ENCODE measurements around the gene NAALADL2. TPM values are rescaled to one million over a fixed set of nuclear protein-coding genes. Genes with fewer than 3 reads are reported as not detected.

NAALADL2 gene
- total RNA-seq, 1 donor from 2014 or later, result 2.9 TPM

GRCh38 chr3:175214216-175214615, 355.1 kb downstream of the NAALADL2 start:
- H3K27me3 ChIP-seq (ENCODE audit: control insufficient read depth, insufficient read depth, low read length), result no peaks in the 10 kb centered on the region
- H3K36me3 ChIP-seq (ENCODE audit: control insufficient read depth, insufficient read depth, low read length), result no peaks in the 10 kb centered on the region
- no peak for TF ChIP-seq CTCF (IDR thresholded peaks at IDR 0.05; ENCODE audit: insufficient read depth, low read length, poor library complexity, severe bottlenecking)
- no peak for DNase-seq (ENCODE audit: low read depth)
- no peak overlapping the region for H3K4me3 ChIP-seq (ENCODE audit: low read depth, low read length)

- no peak overlapping the region for H3K4me3 ChIP-seq (ENCODE audit: low read depth, low read length)
- TF ChIP-seq CTCF (IDR thresholded peaks at IDR 0.05; ENCODE audit: insufficient read depth, low read length, poor library complexity, severe bottlenecking), result no peak
- no peak for DNase-seq (ENCODE audit: low read depth)
- H3K27me3 ChIP-seq (ENCODE audit: control insufficient read depth, insufficient read depth, low read length), result no peaks in the 10 kb centered on the region
- H3K36me3 ChIP-seq (ENCODE audit: control insufficient read depth, insufficient read depth, low read length), result no peaks in the 10 kb centered on the region
Measured at GRCh38 chr3:175215833-175216232, 356.7 kb downstream of the NAALADL2 start.

- H3K4me3 ChIP-seq (ENCODE audit: low read depth, low read length), result no peak overlapping the region
- no peak for TF ChIP-seq CTCF (IDR thresholded peaks at IDR 0.05; ENCODE audit: insufficient read depth, low read length, poor library complexity, severe bottlenecking)
- no peak for DNase-seq (ENCODE audit: low read depth)
- H3K36me3 ChIP-seq (ENCODE audit: control insufficient read depth, insufficient read depth, low read length), result no peaks in the 10 kb centered on the region
- H3K27me3 ChIP-seq (ENCODE audit: control insufficient read depth, insufficient read depth, low read length), result no peaks in the 10 kb centered on the region
Measured at GRCh38 chr3:175222356-175222755, 363.2 kb downstream of the NAALADL2 start.

GRCh38 chr3:175224051-175224450, 364.9 kb downstream of the NAALADL2 start:
- no peaks in the 10 kb centered on the region for H3K27me3 ChIP-seq (ENCODE audit: control insufficient read depth, insufficient read depth, low read length)
- no peaks in the 10 kb centered on the region for H3K36me3 ChIP-seq (ENCODE audit: control insufficient read depth, insufficient read depth, low read length)
- no peak for TF ChIP-seq CTCF (IDR thresholded peaks at IDR 0.05; ENCODE audit: insufficient read depth, low read length, poor library complexity, severe bottlenecking)
- no peak overlapping the region for H3K4me3 ChIP-seq (ENCODE audit: low read depth, low read length)
- no peak for DNase-seq (ENCODE audit: low read depth)

- H3K27me3 ChIP-seq (ENCODE audit: control insufficient read depth, insufficient read depth, low read length), result no peaks in the 10 kb centered on the region
- no peaks in the 10 kb centered on the region for H3K36me3 ChIP-seq (ENCODE audit: control insufficient read depth, insufficient read depth, low read length)
- no peak for TF ChIP-seq CTCF (IDR thresholded peaks at IDR 0.05; ENCODE audit: insufficient read depth, low read length, poor library complexity, severe bottlenecking)
Measured at GRCh38 chr3:175226444-175226843, 367.3 kb downstream of the NAALADL2 start.

GRCh38 chr3:175227126-175227525, 368.0 kb downstream of the NAALADL2 start:
- Histone ChIP-seq H3K27me3 (ENCODE audit: control insufficient read depth, insufficient read depth, low read length) (no peaks in the 10 kb centered on the region), H3K36me3 (ENCODE audit: control insufficient read depth, insufficient read depth, low read length) (no peaks in the 10 kb centered on the region), H3K4me3 (ENCODE audit: low read depth, low read length) (no peak overlapping the region)
- no peak for TF ChIP-seq CTCF (IDR thresholded peaks at IDR 0.05; ENCODE audit: insufficient read depth, low read length, poor library complexity, severe bottlenecking)
- no peak for DNase-seq (ENCODE audit: low read depth)

More at GRCh38 chr3:175226444-175226843, 367.3 kb downstream of the NAALADL2 start:
- no peak for DNase-seq (ENCODE audit: low read depth)
- H3K4me3 ChIP-seq (ENCODE audit: low read depth, low read length), result no peak overlapping the region

Measured in kidney epithelial cell (primary cell).